Astrocyte (in vitro differentiated cells and primary cell): ENCODE data around the gene ACY1.

Source experiments
- EZH2 ChIP-seq: IDR thresholded peaks from 2 replicates; pipeline ENCODE4 v1.6.1; 2012; ENCODE audit warnings: mild to moderate bottlenecking, low read length, inconsistent platforms; ENCODE audit not compliant: insufficient read depth
- TF ChIP-seq, protein P1 (sequence below): IDR thresholded peaks from 2 replicates; pipeline ENCODE4 v1.5.1; 2011; ENCODE audit warnings: low read depth, mild to moderate bottlenecking, inconsistent platforms, low read length, moderate library complexity; ENCODE audit not compliant: insufficient read depth

DNA sequence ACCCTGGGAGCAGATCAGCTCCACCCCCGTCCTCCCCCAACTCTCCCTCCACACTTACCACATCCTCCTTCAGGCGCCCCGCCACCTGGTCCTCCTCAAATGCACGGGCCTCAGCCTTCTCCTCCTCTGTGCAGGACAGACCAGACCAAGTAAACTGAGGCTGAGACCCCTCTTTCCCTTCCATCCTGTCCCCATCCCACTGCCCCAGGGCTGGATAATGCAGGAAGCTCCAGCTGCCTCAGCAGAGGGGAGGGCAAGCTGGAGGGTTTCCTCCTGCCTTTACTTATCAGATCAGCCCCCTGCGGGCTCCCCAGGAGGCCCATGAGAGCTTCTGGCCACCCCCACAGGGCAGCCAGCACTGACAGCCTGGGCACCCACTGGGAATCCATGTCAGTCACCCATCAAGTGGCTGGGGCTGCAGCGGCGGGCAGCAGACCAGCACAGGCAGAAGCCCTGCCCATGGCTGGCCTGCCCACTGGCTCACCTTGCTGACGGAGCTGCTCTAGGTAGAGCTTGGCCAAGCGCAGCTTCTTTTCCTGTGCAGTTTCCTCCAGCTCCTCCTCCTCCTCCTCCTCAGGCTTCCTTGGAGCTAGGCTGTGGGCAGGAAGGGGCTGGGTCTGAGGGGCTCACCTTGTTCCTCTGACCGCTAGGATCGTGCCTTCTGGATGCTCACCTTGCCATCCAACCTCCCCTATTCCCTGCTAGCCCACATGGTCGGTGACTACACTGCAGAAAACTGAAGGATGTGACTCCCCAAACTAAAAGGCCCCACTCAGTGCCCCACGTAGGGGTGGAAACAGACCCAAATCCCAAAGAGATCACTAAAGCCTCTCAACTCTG is 45.5 kb upstream of the ACY1 start:
- TF ChIP-seq, protein P1, sequence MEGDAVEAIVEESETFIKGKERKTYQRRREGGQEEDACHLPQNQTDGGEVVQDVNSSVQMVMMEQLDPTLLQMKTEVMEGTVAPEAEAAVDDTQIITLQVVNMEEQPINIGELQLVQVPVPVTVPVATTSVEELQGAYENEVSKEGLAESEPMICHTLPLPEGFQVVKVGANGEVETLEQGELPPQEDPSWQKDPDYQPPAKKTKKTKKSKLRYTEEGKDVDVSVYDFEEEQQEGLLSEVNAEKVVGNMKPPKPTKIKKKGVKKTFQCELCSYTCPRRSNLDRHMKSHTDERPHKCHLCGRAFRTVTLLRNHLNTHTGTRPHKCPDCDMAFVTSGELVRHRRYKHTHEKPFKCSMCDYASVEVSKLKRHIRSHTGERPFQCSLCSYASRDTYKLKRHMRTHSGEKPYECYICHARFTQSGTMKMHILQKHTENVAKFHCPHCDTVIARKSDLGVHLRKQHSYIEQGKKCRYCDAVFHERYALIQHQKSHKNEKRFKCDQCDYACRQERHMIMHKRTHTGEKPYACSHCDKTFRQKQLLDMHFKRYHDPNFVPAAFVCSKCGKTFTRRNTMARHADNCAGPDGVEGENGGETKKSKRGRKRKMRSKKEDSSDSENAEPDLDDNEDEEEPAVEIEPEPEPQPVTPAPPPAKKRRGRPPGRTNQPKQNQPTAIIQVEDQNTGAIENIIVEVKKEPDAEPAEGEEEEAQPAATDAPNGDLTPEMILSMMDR = no peak
- TF ChIP-seq EZH2 = no peak
